A673 (cell line): ENCODE measurements around the gene ARHGAP26.

Source experiments
- CTCF ChIP-seq: fragments of 300-800, 200-600 bp; sonication (generic); conservative IDR thresholded peaks from 2 replicates; pipeline ENCODE4 v1.5.1; 2017; ENCODE audit warnings: low read depth, mild to moderate bottlenecking, antibody characterized with exemption, low read length, moderate library complexity, mixed read lengths
- EZH2 ChIP-seq: fragments of 200-600 bp; sonication (generic); IDR thresholded peaks from 2 replicates; pipeline ENCODE4 v1.6.1; 2017; ENCODE audit warnings: borderline replicate concordance, low read depth, mild to moderate bottlenecking, mixed read lengths, antibody characterized with exemption, low read length; ENCODE audit not compliant: poor library complexity, severe bottlenecking

DNA sequence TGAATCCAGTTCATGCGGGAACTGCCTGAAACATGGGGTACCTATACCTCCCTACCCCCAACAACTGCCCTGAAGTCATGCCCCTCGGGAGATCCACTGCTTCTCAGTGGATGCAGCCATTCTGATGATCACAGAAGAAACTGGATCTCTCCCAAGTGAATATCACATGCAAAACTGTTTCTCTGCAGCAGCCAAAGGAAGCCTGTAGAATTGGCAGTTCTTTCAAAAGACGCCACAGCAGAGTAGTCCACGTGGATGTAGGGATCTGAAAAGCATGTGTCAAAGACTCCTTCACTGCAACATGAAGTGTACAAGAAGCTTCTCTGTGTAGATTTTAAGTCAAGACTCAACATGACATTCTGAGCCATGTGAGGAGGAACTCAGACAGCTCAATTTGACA is 346.6 kb downstream of the ARHGAP26 start:
- TF ChIP-seq CTCF (no peak), EZH2 (no peak)
